SK-N-SH treated with all-trans-retinoic acid at 6 μM for 48 hours (cell line): ENCODE measurements around the gene MIGA1.

Experiments used
- ATAC-seq: fragments of 200-7000 bp; cut with Tn5 transposase; 3 replicates; pipeline ENCODE4 v1.9.1; 2020; ENCODE audit warnings: mild to moderate bottlenecking, moderate library complexity
- ARNTL ChIP-seq: fragments of 450-650 bp; formaldehyde crosslinking; IDR thresholded peaks from 2 replicates; pipeline ENCODE4 v1.5.0; 2020; ENCODE audit warnings: low read depth, mild to moderate bottlenecking, moderate library complexity, borderline replicate concordance
- BACH2 ChIP-seq: fragments of 250-450 bp; sonication (Bioruptor Pico); IDR thresholded peaks from 2 replicates; pipeline ENCODE4 v1.9.0; 2021; ENCODE audit warnings: mild to moderate bottlenecking, borderline replicate concordance
- CSDC2 ChIP-seq: fragments of 250-450 bp; sonication (Bioruptor Pico); IDR thresholded peaks from 2 replicates; pipeline ENCODE4 v1.5.0; 2020; ENCODE audit warnings: mild to moderate bottlenecking, moderate library complexity
- ESRRG ChIP-seq: fragments of 250-450 bp; sonication (Bioruptor Pico); IDR thresholded peaks from 2 replicates; pipeline ENCODE4 v1.6.1; 2021; ENCODE audit warnings: mild to moderate bottlenecking
- GLIS3 ChIP-seq: fragments of 250-450 bp; sonication (Bioruptor Pico); IDR thresholded peaks from 2 replicates; pipeline ENCODE4 v1.5.0; 2020; ENCODE audit warnings: mild to moderate bottlenecking, moderate library complexity
- ISL1 ChIP-seq: fragments of 250-450 bp; sonication (Bioruptor Pico); IDR thresholded peaks from 2 replicates; pipeline ENCODE4 v2.1.2; 2022; ENCODE audit warnings: mild to moderate bottlenecking, moderate library complexity
- OSR1 ChIP-seq: fragments of 250-450 bp; sonication (Bioruptor Pico); IDR thresholded peaks from 2 replicates; pipeline ENCODE4 v1.8.0; 2022; ENCODE audit warnings: moderate library complexity, mild to moderate bottlenecking, inconsistent platforms
- PPARA ChIP-seq: fragments of 250-450 bp; sonication (Bioruptor Pico); IDR thresholded peaks from 2 replicates; pipeline ENCODE4 v1.5.0; 2020; ENCODE audit warnings: mild to moderate bottlenecking, borderline replicate concordance
- RARB ChIP-seq: fragments of 250-450 bp; sonication (Bioruptor Pico); IDR thresholded peaks from 2 replicates; pipeline ENCODE4 v1.8.0; 2021; ENCODE audit warnings: mild to moderate bottlenecking, moderate library complexity
- SNAI2 ChIP-seq: fragments of 250-450 bp; sonication (Bioruptor Pico); IDR thresholded peaks from 2 replicates; pipeline ENCODE4 v1.5.0; 2020; ENCODE audit warnings: mild to moderate bottlenecking, moderate library complexity
- TCF4 ChIP-seq: fragments of 250-450 bp; sonication (Bioruptor Pico); IDR thresholded peaks from 2 replicates; pipeline ENCODE4 v1.8.0; 2021; ENCODE audit warnings: mild to moderate bottlenecking, moderate library complexity, borderline replicate concordance
- TOX ChIP-seq: fragments of 250-450 bp; sonication (Bioruptor Pico); IDR thresholded peaks from 2 replicates; pipeline ENCODE4 v1.8.0; 2021; ENCODE audit warnings: mild to moderate bottlenecking, moderate library complexity, borderline replicate concordance
- ZC3H10 ChIP-seq: fragments of 250-450 bp; sonication (Bioruptor Pico); IDR thresholded peaks from 2 replicates; pipeline ENCODE4 v1.5.1; 2021; ENCODE audit warnings: mild to moderate bottlenecking, moderate library complexity
- ZFP3 ChIP-seq: fragments of 250-450 bp; sonication (Bioruptor Pico); IDR thresholded peaks from 2 replicates; pipeline ENCODE4 v1.5.0; 2020; ENCODE audit warnings: mild to moderate bottlenecking, moderate library complexity
- ZFP30 ChIP-seq: fragments of 450-650 bp; formaldehyde crosslinking; IDR thresholded peaks from 2 replicates; pipeline ENCODE4 v1.5.0; 2022; ENCODE audit warnings: mild to moderate bottlenecking, moderate library complexity
- ZNF565 ChIP-seq: fragments of 450-650 bp; formaldehyde crosslinking; conservative IDR thresholded peaks from 2 replicates; pipeline ENCODE4 v1.5.0; 2020; ENCODE audit warnings: low read depth, mild to moderate bottlenecking, moderate library complexity
- ZNF70 ChIP-seq: fragments of 450-650 bp; formaldehyde crosslinking; IDR thresholded peaks from 2 replicates; pipeline ENCODE4 v1.5.0; 2020; ENCODE audit warnings: mild to moderate bottlenecking, moderate library complexity
- ZNF8 ChIP-seq: fragments of 450-650 bp; formaldehyde crosslinking; IDR thresholded peaks from 2 replicates; pipeline ENCODE4 v1.5.0; 2020; ENCODE audit warnings: mild to moderate bottlenecking, moderate library complexity
- TF ChIP-seq, protein P1 (sequence below): fragments of 250-450 bp; sonication (Bioruptor Pico); IDR thresholded peaks from 2 replicates; pipeline ENCODE4 v1.5.1; 2021; ENCODE audit warnings: mild to moderate bottlenecking, moderate library complexity
- TF ChIP-seq, protein P2 (sequence below): fragments of 250-450 bp; sonication (Bioruptor Pico); IDR thresholded peaks from 2 replicates; pipeline ENCODE4 v1.8.0; 2020; ENCODE audit warnings: mild to moderate bottlenecking, moderate library complexity, borderline replicate concordance
- TF ChIP-seq, protein P3 (sequence below): fragments of 250-450 bp; sonication (Bioruptor Pico); IDR thresholded peaks from 2 replicates; pipeline ENCODE4 v1.5.0; 2020; ENCODE audit warnings: mild to moderate bottlenecking, moderate library complexity
- TF ChIP-seq, protein P4 (sequence below): fragments of 250-450 bp; sonication (Bioruptor Pico); IDR thresholded peaks from 2 replicates; pipeline ENCODE4 v1.5.1; 2020; ENCODE audit warnings: low read depth, mild to moderate bottlenecking, moderate library complexity

MIGA1 gene

DNA sequence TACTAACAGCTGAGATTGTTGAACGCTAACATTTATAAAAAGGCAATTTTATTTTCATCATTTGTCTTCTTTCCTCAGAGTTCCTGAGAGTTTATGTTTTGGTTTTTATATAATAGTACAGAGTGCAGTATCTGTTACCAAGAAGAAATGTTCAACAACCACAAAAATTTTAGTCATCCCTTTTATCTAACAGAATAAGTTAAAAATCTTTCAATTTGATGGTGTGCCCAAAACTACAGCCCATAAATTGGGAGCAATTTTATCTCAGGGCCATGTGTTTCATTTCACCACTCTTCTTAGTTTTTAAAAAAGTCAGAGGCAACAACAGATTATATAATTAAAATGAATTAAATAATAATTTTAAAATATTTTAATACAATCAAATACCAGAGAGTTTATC is 146.1 kb downstream of the MIGA1 start:
- no peak for TF ChIP-seq RARB (CRISPR knock-in tag)
- peak; percentile 64; the same call in 1 of the 2 replicates for TF ChIP-seq TCF4
- no peak for TF ChIP-seq GLIS3 (CRISPR knock-in tag)
- TF ChIP-seq ISL1 (CRISPR knock-in tag) = peak; percentile 89
- peak; percentile 92 for ATAC-seq

- ATAC-seq = no peak; the same call in 2 of the 3 replicates
- TF ChIP-seq ARNTL (CRISPR knock-in tag) (no peak), OSR1 (no peak), TOX (no peak), ISL1 (CRISPR knock-in tag) (no peak), ZFP3 (no peak), ZC3H10 (CRISPR knock-in tag) (no peak), ZNF8 (CRISPR knock-in tag) (no peak), BACH2 (no peak), SNAI2 (CRISPR knock-in tag) (no peak), ZNF70 (no peak), ESRRG (no peak), ZNF565 (CRISPR knock-in tag) (no peak), TCF4 (no peak), PPARA (CRISPR knock-in tag) (no peak)
- TF ChIP-seq, protein P1, sequence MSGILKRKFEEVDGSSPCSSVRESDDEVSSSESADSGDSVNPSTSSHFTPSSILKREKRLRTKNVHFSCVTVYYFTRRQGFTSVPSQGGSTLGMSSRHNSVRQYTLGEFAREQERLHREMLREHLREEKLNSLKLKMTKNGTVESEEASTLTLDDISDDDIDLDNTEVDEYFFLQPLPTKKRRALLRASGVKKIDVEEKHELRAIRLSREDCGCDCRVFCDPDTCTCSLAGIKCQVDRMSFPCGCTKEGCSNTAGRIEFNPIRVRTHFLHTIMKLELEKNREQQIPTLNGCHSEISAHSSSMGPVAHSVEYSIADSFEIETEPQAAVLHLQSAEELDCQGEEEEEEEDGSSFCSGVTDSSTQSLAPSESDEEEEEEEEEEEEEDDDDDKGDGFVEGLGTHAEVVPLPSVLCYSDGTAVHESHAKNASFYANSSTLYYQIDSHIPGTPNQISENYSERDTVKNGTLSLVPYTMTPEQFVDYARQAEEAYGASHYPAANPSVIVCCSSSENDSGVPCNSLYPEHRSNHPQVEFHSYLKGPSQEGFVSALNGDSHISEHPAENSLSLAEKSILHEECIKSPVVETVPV (CRISPR knock-in tag) = no peak
- TF ChIP-seq, protein P2, sequence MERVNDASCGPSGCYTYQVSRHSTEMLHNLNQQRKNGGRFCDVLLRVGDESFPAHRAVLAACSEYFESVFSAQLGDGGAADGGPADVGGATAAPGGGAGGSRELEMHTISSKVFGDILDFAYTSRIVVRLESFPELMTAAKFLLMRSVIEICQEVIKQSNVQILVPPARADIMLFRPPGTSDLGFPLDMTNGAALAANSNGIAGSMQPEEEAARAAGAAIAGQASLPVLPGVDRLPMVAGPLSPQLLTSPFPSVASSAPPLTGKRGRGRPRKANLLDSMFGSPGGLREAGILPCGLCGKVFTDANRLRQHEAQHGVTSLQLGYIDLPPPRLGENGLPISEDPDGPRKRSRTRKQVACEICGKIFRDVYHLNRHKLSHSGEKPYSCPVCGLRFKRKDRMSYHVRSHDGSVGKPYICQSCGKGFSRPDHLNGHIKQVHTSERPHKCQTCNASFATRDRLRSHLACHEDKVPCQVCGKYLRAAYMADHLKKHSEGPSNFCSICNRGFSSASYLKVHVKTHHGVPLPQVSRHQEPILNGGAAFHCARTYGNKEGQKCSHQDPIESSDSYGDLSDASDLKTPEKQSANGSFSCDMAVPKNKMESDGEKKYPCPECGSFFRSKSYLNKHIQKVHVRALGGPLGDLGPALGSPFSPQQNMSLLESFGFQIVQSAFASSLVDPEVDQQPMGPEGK (CRISPR knock-in tag) = no peak
- TF ChIP-seq, protein P3, sequence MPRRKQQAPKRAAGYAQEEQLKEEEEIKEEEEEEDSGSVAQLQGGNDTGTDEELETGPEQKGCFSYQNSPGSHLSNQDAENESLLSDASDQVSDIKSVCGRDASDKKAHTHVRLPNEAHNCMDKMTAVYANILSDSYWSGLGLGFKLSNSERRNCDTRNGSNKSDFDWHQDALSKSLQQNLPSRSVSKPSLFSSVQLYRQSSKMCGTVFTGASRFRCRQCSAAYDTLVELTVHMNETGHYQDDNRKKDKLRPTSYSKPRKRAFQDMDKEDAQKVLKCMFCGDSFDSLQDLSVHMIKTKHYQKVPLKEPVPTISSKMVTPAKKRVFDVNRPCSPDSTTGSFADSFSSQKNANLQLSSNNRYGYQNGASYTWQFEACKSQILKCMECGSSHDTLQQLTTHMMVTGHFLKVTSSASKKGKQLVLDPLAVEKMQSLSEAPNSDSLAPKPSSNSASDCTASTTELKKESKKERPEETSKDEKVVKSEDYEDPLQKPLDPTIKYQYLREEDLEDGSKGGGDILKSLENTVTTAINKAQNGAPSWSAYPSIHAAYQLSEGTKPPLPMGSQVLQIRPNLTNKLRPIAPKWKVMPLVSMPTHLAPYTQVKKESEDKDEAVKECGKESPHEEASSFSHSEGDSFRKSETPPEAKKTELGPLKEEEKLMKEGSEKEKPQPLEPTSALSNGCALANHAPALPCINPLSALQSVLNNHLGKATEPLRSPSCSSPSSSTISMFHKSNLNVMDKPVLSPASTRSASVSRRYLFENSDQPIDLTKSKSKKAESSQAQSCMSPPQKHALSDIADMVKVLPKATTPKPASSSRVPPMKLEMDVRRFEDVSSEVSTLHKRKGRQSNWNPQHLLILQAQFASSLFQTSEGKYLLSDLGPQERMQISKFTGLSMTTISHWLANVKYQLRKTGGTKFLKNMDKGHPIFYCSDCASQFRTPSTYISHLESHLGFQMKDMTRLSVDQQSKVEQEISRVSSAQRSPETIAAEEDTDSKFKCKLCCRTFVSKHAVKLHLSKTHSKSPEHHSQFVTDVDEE (CRISPR knock-in tag) = no peak
These were observed 146.5 kb downstream of the MIGA1 start for GRCh38 chr1:77925956-77926355.

GRCh38 chr1:77926561-77927357 is 147.3 kb downstream of the MIGA1 start:
- TF ChIP-seq, protein P2 (CRISPR knock-in tag) = no peak
- TF ChIP-seq CSDC2 (CRISPR knock-in tag) (no peak), ZC3H10 (CRISPR knock-in tag) (no peak), ZNF8 (CRISPR knock-in tag) (no peak), GLIS3 (CRISPR knock-in tag) (no peak), ZFP30 (CRISPR knock-in tag) (no peak), TOX (no peak), OSR1 (no peak), ZNF70 (no peak), BACH2 (no peak), ZFP3 (no peak)
- TF ChIP-seq, protein P1 (CRISPR knock-in tag) = no peak
- TF ChIP-seq, protein P3 (CRISPR knock-in tag) = no peak
- TF ChIP-seq, protein P4, sequence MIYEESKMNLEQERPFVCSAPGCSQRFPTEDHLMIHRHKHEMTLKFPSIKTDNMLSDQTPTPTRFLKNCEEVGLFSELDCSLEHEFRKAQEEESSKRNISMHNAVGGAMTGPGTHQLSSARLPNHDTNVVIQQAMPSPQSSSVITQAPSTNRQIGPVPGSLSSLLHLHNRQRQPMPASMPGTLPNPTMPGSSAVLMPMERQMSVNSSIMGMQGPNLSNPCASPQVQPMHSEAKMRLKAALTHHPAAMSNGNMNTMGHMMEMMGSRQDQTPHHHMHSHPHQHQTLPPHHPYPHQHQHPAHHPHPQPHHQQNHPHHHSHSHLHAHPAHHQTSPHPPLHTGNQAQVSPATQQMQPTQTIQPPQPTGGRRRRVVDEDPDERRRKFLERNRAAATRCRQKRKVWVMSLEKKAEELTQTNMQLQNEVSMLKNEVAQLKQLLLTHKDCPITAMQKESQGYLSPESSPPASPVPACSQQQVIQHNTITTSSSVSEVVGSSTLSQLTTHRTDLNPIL = no peak
- no peak for ATAC-seq
